Measurements from ENCODE around the gene TTC23. TPM values are rescaled to one million over a fixed set of nuclear protein-coding genes. Genes with fewer than 3 reads are reported as not detected.
A peak's percentile ranks its signal among the peaks of the same experiment; 100 is the strongest.

TTC23 gene
- total and polyA plus RNA-seq, 7 donors, result 2.1 to 11.2 (median 7.8) TPM

DNA sequence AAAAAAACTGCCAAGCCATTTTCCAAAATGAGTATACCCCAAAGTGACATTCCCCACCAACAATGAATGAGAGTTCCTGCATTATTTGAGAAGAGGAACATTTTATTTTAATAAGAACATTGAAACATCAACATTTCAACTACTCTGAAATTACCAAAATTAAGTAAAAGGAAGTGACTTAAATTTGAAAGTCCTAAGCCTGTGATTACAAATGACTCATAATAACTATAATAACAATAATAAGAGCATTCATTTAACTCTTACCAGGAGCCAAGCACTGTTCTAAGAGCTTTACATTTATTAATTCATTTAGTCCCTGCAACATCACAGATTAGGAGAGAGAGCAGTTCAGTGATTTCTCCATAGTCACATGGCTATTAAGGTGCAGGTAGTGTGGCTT is 34.3 kb upstream of the TTC23 start:
- TF ChIP-seq, protein P1, sequence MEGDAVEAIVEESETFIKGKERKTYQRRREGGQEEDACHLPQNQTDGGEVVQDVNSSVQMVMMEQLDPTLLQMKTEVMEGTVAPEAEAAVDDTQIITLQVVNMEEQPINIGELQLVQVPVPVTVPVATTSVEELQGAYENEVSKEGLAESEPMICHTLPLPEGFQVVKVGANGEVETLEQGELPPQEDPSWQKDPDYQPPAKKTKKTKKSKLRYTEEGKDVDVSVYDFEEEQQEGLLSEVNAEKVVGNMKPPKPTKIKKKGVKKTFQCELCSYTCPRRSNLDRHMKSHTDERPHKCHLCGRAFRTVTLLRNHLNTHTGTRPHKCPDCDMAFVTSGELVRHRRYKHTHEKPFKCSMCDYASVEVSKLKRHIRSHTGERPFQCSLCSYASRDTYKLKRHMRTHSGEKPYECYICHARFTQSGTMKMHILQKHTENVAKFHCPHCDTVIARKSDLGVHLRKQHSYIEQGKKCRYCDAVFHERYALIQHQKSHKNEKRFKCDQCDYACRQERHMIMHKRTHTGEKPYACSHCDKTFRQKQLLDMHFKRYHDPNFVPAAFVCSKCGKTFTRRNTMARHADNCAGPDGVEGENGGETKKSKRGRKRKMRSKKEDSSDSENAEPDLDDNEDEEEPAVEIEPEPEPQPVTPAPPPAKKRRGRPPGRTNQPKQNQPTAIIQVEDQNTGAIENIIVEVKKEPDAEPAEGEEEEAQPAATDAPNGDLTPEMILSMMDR (IDR thresholded peaks at IDR 0.05), result no peak

DNA sequence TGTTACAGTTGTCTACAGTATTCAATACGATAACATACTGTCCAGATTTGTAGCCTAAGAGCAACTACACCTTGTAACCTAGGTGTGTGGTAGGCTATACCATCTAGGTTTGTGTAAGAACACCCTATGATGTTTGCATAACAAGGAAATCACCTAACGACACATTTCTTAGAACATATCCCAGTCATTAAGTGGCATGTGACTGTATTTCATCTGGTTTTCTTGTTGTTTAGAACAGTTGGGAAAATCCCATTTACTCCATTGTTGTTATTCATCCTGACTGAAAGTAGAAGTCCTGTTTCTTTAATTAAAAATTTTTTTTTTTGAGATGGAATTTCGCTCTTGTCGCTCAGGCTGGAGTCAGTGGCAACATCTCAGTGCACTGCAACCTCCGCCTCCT is 33.2 kb upstream of the TTC23 start:
- Histone ChIP-seq H3K36me3 (ENCODE audit: insufficient read depth in 1 of 2, low read depth in 1 of 2) (no peaks in the 10 kb centered on the region), H3K27me3 (ENCODE audit: insufficient read depth in 3 of 3, low read length in 2 of 3) (no peaks in the 10 kb centered on the region), H3K4me1 (peaks cover 18% of the 10 kb centered on the region), H3K4me3 (no peak overlapping the region), H3K9me3 (no peaks in the 10 kb centered on the region), H3K27ac (no peak overlapping the region)
- no peak for DNase-seq
- intact Hi-C loops (cut with DNase I), result loop anchor here in 1 of 2 donors (10.0 kb wide), 1 partner anchor 282 kb away; the partner anchor contains the start of gene MEF2A
- 71 to 84% (median 83%) methylated on average over 5 of the region's 5 CpGs for WGBS, 3 donors
- ATAC-seq, result no peak
- TF ChIP-seq, protein P1 (IDR thresholded peaks at IDR 0.05), result no peak

More for the DNA sequence above, 34.3 kb upstream of the TTC23 start:
- DNase-seq, result no peak
- no peaks in the 10 kb centered on the region for H3K36me3 ChIP-seq (ENCODE audit: insufficient read depth in 1 of 2, low read depth in 1 of 2)
- H3K27ac ChIP-seq, result no peak overlapping the region
- no peaks in the 10 kb centered on the region for H3K27me3 ChIP-seq (ENCODE audit: insufficient read depth in 3 of 3, low read length in 2 of 3)
- peaks cover 18% of the 10 kb centered on the region for H3K4me1 ChIP-seq
- peak in 1 of 4 donors; percentile 20 for ATAC-seq
- no peak overlapping the region for H3K4me3 ChIP-seq
- no peaks in the 10 kb centered on the region for H3K9me3 ChIP-seq
- intact Hi-C loops (cut with DNase I), result loop anchor here in 1 of 2 donors (2.0 to 10.0 kb wide), 2 partner anchors 79 to 281 kb away; partner anchors contain the start of gene MEF2A

DNA sequence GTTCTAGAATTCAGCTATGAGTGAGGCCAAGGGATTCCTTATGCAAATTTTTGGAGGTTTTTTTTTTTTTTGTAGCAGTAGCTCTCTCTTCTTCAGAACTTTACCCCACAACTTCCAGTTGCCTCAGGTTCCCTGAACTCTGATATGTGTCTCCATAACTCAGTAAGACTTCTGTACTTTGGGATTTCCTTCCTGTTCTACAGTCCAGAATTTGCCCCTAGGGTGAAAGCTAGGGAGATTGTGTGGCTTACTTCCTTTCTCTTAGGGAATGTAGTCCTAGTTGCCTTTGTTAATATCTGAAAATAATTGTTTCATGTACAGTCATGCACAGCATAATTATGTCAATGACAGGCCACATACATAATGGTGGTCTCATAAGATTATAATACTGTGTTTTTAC is 32.7 kb upstream of the TTC23 start:
- Histone ChIP-seq H3K27ac (no peak overlapping the region), H3K36me3 (ENCODE audit: insufficient read depth in 1 of 2, low read depth in 1 of 2) (no peaks in the 10 kb centered on the region), H3K27me3 (ENCODE audit: insufficient read depth in 3 of 3, low read length in 2 of 3) (no peaks in the 10 kb centered on the region), H3K9me3 (no peaks in the 10 kb centered on the region), H3K4me1 (peaks cover 18% of the 10 kb centered on the region), H3K4me3 (no peak overlapping the region)
- DNase-seq (no peak), ATAC-seq (no peak)
- intact Hi-C loops (cut with DNase I), result loop anchor here in 1 of 2 donors (10.0 kb wide), 1 partner anchor 283 kb away; the partner anchor contains the start of gene MEF2A
- TF ChIP-seq, protein P1 (IDR thresholded peaks at IDR 0.05), result no peak

DNA sequence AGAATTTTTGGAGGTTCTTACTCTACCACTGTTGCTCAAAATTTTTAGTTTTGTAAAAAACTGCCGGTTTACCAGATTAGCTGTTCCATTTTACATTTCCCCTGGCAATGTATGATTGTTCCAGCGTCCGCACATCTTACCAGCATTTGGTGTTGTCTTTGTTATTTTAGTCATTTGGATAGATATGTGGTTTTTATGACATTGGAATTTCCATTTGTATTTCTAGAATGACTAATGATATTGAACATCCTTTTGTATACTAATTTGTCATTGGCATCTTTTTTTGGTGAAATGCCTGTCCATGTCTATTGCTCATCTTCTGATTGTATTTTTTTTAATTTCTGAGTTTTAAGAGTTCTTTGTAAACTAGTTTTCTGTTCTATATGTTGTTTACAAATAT is 30.4 kb upstream of the TTC23 start:
- no peaks in the 10 kb centered on the region for H3K9me3 ChIP-seq
- H3K4me1 ChIP-seq, result peaks cover 11% of the 10 kb centered on the region
- 93 to 99% (median 95%) methylated on average over 3 of the region's 3 CpGs for WGBS, 3 donors
- ATAC-seq (no peak), DNase-seq (no peak)
- H3K4me3 ChIP-seq, result no peak overlapping the region
- H3K27me3 ChIP-seq (ENCODE audit: insufficient read depth in 3 of 3, low read length in 2 of 3), result no peaks in the 10 kb centered on the region
- TF ChIP-seq, protein P1 (IDR thresholded peaks at IDR 0.05), result no peak
- intact Hi-C loops (cut with DNase I), result loop anchor here (5.0 to 10.0 kb wide), 3 partner anchors 285 to 765 kb away; partner anchors contain the start of gene MEF2A (in 1 of the 2)
- no peak overlapping the region for H3K27ac ChIP-seq
- H3K36me3 ChIP-seq (ENCODE audit: insufficient read depth in 1 of 2, low read depth in 1 of 2), result no peaks in the 10 kb centered on the region

DNA sequence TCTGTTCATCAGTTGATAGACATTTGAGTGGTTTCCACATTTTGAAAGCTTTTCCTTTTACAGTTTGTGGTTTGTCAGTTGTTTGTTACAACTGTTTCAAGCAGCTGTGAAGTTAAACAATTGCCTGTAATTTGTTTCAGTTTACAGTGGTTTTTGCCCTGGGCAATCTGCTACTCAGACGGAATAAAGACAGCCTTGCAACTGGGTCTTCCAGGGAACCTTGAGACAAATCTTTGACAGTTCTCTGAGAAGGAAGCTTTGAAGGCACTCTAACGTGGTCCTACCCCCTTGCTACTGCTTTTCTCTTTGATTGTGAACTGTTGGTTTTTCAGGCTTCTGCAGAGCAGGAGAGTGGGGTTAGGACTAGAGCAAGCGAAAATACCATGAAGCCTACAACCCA is 29.9 kb upstream of the TTC23 start:
- ATAC-seq, result no peak
- Histone ChIP-seq H3K27me3 (ENCODE audit: insufficient read depth in 3 of 3, low read length in 2 of 3) (no peaks in the 10 kb centered on the region), H3K27ac (no peak overlapping the region), H3K36me3 (ENCODE audit: insufficient read depth in 1 of 2, low read depth in 1 of 2) (no peaks in the 10 kb centered on the region), H3K4me1 (peaks cover 7% of the 10 kb centered on the region), H3K4me3 (no peak overlapping the region), H3K9me3 (no peaks in the 10 kb centered on the region)
- 83 to 91% (median 86%) methylated on average over 3 of the region's 3 CpGs for WGBS, 3 donors
- intact Hi-C loops (cut with DNase I), result loop anchor here in 1 of 2 donors (5.0 to 10.0 kb wide), 2 partner anchors 478 to 766 kb away; no protein-coding TSS in a partner anchor
- TF ChIP-seq, protein P1 (IDR thresholded peaks at IDR 0.05), result no peak
- no peak for DNase-seq
